Stimulated activated CD8-positive, alpha-beta memory T cell treated with anti-CD3 and anti-CD28 coated beads, Interleukin-4, amount 100 ng/mL, for 24 hours (primary cell): Measurements from ENCODE around the gene NFATC2.
"Not testable (repeated sequence)": the region's sequence is repeated elsewhere in the genome, so short reads cannot be mapped to it uniquely, and the experiment has no call there.

ENCODE experiments used
- DNase-seq: peaks from one replicate; pipeline ENCODE4 v3.0.0-alpha.2; 2020; ENCODE audit warnings: low read depth

The NFATC2 gene

DNA sequence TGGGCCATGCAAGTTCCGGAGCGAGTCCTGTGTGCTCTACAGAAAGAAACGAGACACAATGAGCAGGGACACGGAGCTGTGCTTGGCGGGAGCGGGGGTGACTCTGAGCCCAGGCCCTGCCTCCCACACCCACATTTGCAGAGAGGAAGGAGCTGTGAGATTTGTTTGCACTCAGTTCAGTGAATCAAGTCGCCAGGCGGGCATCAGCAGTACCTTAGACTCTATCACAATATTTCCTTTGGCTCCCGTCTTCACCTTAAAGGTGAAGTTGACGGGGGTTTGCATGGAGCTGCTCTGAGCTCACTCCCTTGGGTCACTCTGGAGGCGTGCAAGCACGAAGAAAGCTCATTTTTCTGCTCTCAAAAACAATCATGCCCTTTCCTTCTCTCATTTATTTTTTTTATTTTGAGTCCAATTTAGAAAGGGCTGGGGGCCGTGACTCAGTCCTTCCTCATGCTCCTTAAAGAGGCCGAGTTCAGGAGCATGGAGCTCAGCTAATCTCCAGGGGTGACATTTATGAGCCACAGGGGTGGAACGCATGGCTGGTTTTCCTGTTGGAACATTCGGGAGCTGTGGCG lies 188.2 kb downstream of the NFATC2 start:
- DNase-seq = no peak

DNA sequence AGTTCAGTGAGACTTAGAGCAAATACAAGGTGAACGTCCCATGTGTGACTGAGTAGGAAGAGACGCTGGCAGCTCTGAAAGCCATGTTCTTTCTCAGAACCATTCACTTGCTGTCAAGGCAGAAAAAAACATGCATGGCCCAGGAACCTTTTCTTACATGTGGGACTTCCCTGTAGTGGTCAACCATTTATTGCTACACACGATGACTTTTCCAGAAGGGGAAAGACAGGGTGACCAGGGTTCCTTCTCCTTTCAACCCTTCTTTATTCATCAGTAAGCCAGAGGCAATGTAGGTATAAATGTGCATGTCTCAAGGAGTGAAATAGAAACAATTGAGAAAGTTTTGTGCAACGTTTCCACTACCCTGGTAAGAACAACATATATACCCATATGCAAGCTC lies 189.0 kb downstream of the NFATC2 start:
- no peak for DNase-seq

DNA sequence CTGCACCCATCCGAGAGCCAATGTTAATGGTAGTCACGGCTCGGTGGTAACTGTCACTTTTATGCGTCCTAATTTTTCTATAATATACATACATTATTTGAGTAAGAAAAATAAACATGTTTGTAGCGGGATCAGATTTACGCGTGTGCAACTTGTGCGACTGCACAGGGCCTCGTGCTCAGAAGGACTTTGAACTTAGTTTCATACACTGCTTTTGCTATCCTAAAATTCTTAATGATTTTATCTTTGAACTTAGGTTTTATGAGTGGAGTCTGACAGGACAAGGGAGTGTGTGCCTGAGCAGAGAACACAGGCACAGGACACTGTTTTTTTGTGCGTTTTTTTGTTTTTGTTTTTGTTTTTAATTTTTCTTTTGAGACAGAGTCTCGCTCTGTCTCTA lies 189.7 kb downstream of the NFATC2 start:
- DNase-seq = no peak

DNA sequence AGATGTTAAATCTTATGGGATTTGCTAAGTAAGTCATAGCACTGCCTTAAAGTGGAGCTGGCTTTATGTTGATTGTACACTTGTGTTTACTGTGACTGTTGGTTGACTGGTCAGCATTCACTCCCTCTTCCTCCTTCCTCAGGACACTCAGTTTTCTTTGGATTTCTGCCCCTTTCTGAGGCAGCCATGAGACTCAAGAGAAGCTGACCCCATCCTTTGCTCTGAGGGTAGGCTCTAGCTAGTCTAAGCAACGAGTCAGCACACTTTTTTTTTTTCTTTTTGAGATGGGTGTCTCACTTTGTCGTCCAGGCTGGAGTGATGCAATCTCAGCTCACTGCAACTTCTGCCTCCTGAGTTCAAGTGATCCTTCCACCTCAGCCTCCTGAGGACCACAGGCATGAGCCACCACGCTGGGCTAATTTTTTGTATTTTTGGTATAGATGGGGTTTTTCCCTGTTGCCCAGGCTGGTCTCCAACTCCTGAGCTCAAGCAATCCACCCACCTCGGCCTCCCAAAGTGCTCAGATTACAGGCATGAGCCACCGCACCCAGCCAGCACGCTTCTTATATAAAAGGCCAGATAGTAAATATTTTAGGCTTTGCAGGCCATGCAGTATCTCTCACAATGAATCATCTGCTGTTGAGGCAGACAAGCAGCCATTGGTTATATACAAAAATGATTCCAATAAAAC lies 191.4 kb downstream of the NFATC2 start:
- DNase-seq = no peak

DNA sequence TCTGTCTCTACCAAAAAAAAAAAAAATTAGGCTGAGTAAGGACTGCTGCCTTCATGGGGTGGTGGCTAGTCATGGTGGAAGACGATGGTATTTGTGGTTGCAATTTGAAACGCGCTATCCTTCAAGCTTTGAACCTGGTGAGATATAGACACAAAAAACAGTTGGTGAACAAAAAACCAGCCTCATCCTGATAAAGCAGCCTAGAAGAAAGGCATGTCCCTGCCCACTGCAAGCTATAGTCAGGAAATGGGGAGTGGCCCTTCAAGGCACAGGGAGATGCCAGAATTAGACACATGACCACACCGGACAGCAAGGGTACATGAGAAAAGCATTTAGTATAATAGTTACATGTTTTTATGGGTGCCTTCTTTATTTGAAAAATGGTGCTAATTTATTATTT lies 193.6 kb downstream of the NFATC2 start:
- DNase-seq = no peak

DNA sequence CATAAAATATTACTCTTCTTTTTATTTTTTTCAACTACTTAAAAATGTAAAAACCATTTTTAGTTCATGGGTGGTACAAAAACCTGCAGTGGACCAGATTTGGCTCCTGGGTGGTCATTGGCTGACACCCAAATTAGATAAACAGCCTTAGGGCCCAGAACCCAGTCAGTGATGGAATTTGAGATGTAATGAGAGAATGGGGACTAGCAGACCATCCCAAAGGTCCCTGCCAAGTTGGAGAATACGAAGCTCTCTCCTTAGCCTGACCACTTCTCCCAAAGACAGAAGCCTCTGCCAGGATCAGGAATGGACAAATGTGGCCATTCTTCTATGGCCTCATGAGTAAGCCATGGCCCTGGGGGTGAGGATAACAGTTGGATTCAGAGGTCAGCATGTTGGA lies 194.7 kb downstream of the NFATC2 start:
- DNase-seq = no peak

DNA sequence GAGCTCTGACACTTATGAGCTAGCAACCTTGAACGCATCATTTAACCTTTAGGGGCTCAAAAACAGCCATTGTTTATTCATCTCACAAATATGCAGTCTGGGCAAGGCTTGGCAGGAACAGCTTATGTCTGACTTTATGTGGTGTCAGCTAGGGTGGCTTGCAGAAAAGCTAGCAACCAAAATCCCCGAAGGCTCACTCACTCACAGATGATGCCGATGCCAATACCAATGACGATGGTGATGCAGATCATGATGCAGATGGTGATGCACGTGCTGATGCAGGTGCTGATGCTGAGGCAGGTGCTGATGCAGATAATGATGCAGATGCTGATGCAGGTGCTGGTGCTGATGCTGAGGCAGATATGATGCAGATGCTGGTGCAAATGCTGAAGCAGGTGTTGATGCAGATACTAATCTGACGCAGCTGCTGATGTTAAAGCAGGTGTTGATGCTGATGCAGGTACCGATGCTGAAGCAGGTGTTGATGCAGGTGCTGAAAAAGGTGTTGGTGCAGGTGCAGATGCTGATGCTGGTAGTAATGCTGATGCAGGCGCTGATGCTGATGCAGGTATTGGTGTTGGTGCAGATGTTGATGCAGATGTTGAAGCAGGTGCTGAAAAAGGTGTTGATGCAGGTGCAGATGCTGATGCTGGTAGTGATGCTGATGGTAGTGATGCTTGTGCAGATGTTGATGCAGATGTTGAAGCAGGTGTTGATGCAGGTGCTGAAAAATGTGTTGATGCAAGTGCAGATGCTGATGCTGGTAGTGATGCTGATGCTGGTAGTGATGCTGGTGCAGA lies 195.6 kb downstream of the NFATC2 start:
- DNase-seq = no peak

DNA sequence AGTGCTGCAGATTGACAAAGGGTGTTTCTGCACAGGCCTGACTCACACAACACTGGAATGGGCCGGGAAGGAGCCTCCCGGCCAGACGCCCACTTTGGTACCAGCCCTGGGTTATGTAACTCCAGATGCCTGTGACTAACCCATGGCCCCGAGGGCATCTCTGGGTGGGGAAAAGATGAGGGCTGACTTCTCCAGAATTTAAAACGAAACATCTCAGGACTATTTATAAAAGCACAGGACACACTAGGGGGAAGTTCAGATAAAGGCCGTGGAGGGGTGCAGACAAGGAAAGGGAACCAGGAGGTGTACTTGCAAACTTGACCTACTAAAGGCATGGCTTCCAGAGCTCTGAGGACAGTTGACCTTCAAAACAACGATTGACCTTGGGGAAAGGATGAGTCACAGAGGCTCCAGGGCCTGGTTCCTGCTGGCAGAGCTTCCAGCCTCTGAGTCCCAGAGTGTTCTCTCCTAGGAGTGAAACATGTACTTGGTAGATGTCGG lies 196.9 kb downstream of the NFATC2 start:
- no peak for DNase-seq

DNA sequence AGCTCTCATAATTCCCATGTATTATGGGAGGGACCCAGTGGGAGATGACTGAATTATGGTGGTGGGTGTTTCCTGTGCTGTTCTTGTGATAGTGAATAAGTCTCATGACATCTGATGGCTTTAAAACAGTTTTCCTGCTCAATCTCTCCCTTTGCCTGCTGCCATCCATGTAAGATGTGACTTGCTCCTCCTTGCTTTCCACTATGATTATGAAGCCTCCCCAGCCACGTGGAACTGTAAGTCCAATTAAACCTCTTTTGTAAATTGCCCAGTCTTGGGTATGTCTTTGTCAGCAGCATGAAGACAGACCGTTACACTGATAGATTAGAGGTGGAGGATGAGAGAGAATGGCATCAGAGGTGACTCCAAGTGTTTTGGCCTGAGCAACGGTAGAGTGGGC lies 198.7 kb downstream of the NFATC2 start:
- DNase-seq = not testable (repeated sequence)

DNA sequence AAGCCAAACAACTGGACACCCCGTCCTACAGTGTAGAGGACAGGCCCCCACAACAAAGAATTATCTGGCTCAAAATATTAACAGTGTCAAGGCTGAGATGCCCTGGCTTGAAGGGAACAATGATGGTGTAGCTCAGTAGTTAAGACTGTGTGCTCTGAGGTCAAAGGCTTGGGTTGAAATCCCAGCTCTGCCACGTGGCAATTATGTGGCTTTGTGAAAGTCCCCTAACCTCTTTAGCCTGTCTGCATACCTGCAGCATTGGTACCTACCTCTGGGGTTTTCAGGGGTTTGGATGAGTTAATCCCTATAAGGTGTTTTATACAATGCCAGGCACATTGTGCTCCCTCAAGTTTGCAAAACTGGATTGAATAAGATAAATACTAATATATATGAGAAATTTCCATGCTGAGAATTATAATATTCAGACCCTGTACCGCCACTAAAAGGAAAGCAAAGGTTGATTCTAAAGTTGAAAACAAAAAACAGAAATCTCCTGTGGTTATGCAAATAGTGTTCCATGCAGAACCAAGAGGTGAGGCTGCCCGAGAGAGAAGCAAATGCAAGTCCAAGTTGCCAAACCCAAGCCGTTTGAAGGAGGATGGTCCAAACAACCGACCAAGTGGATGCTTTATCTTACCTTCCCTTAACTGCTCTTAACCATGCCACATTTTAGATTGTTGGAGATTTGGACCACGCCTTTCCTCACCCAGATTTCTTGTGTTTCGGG lies 199.8 kb downstream of the NFATC2 start:
- no peak for DNase-seq

DNA sequence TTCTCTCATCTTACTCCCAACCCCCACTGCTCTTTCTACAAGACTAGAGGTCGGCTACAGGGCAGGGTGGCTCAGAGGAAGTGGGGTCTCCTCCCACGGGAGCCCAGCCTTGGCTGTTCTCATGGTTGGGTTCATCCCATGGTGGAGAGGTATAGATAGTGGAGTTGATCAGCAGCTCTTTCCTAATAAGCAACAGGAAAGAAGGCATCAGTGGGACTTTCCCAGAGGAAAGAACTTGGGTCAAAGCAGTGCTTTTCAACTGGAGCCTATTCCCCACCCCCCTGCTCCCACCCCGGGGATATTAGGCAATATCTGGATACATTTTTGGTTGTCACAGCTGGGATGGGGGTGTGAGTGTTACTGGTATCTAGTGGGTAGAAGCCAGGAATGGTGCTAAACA lies 200.9 kb downstream of the NFATC2 start:
- DNase-seq = no peak

DNA sequence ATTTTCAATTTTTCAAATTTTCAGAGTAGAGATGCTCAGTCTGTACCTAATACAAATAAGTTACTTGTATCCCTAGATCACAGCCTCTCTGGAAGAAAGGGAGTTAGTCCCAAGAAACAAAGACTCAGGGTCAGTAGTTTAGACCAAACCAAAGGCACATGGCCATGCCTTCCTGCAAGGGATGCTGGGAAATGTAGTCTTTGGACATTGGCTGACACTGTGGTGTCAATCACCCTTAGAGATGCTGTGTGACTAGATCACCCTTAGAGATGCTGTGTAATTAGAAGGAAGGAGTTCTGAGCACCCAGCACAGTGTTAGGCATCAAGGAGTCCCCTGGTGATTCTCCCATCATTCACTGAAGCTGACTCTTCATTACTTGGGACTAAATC lies 202.1 kb downstream of the NFATC2 start:
- no peak for DNase-seq

DNA sequence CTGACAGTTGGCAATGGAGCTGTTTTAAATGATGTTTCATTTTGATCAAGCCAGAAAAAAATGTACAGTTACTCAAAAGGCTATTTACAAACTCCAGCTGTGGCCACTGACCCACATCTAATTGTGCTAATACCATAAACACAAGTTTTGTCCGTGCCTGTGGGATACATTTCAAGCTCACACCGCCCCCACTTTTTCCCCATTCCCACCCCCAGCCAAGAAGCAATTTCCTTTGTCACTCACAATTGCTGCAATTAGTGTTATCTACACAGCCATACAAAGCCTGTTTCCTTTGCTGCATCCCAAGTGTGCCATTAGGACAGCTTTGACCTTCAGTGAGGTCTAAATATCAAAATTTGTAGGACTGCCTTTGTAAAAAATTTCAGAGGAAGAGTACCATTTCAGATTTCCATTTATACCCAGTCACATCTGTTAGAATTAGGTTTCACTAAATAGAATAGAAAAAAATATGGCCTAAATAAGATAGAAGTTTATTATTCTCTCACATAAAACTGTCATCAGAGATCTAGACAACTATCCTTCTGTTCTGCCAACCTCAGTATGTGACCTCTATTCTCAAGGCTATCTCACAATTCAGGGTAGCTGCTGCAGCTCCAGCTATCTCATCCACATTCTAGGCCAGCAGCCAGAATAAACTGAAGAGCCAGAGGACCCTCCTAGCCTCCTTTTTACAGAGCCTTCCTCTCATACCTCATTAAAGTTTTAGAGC lies 202.6 kb downstream of the NFATC2 start:
- DNase-seq = no peak

DNA sequence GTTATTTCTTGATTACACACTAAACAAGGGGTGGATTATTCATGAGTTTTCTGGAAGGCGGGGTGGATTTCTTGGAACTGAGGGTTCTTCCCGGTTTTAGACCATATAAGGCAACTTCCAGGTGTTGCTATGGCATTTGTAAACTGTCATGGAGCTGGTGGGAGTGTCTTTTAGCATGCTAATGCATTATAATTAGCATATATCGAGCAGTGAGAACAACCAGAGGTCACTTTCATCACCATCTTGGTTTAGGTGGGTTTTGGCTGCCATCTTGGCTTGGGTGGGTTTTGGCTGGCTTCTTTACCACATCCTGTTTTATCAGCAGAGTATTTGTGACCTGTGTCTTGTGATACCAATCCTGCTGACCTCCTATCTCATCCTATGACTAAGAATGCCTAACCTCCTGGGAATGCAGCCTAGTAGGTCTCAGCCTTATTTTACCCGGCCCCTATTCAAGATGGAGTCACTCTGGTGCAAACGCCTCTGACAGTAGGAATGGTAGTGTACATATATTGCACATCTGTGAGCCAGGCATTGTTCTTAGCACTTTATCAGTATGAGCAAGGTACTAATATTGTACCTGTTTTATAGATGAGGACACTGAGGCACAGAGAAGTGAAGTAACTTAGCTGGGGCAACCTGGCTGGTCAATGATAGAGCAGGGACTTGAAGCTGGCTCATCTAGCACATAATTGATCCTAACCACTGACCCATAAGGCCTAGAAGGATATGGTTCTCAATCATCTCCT lies 203.7 kb downstream of the NFATC2 start:
- no peak for DNase-seq

DNA sequence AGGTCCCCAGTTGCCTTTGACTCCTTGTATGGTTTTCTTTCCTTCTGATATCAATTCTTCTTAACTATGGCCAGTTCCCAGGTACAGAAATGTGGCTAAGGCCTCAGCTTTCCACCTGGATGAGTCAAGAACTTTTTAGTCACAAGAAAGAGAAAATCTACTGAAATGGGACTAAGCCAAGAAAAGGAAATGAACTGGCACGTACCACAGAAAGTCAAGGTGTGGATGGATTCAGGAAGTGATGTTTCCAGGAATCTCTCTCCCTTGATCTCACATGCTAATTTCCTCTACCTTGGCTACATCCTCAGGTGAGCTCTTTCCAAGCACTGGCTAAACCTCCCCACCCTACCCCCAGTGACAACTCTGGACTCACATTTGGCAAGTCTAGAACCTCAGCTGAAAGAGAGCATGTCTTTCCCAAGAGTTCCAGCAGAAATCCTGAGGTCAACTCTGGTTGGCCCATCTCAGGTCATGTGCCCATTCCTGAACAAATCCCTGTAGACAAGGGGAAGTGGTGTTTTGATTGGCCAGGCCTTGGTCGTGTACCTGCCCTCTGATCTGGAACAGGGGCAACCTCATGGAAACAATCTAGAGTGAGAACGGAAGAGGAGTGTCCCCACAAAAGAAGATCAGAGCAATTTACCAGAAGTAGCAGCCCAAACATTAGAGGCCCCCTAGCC lies 205.3 kb downstream of the NFATC2 start:
- no peak for DNase-seq
